ENCODE measurements around the gene RNF26.

- TF ChIP-seq CTCF (conservative IDR thresholded peaks at IDR 0.05) (no peak), ZFX (IDR thresholded peaks at IDR 0.05) (no peak)
Observed at GRCh38 chr11:119310682-119311052, 23.7 kb upstream of the RNF26 start.
